ENCODE measurements around the gene BCL7A.

DNA sequence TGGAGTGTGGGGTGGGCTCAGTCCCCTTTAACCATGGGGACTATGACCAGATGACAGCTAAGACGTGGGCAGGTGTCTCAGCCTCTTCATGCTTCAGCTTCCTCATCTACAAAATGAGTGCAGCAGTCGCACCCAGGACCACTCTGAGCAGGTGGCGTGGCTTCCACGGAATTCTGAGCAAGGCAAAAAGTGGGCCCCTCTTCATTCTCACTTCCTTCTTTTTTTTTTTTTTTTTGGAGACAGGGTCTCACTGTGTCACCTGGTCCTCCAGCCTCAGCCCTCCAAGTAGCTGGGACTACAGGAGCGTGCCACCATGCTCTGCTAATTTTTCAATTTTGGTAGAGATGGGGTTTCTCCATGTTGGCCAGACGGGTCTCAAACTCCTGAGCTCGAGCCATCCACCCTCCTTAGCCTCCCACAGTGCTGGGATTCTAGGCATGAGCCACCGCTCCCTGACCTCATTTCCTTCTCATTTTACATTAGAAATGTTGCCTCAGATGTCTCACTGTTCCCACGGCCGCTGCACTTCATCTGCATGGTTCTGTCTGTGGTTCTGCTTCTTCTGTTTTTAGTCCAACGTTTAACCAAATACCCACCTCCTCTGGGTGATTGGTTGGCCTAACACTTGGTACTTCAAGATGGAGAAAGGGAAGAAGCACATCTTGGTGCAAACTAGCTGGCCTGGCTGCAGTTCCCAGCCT is 41.3 kb upstream of the BCL7A start:
- no peak for TF ChIP-seq POLR2AphosphoS5 (IDR thresholded peaks at IDR 0.05; ENCODE audit: low read depth)
- TF ChIP-seq EZH2 (IDR thresholded peaks at IDR 0.05; ENCODE audit: low read depth, unreplicated experiment), result no peak
- TF ChIP-seq, protein P1, sequence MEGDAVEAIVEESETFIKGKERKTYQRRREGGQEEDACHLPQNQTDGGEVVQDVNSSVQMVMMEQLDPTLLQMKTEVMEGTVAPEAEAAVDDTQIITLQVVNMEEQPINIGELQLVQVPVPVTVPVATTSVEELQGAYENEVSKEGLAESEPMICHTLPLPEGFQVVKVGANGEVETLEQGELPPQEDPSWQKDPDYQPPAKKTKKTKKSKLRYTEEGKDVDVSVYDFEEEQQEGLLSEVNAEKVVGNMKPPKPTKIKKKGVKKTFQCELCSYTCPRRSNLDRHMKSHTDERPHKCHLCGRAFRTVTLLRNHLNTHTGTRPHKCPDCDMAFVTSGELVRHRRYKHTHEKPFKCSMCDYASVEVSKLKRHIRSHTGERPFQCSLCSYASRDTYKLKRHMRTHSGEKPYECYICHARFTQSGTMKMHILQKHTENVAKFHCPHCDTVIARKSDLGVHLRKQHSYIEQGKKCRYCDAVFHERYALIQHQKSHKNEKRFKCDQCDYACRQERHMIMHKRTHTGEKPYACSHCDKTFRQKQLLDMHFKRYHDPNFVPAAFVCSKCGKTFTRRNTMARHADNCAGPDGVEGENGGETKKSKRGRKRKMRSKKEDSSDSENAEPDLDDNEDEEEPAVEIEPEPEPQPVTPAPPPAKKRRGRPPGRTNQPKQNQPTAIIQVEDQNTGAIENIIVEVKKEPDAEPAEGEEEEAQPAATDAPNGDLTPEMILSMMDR (conservative IDR thresholded peaks at IDR 0.05; ENCODE audit: low read depth in 2 of 2), result no peak
- TF ChIP-seq EZH2phosphoT487 (IDR thresholded peaks at IDR 0.05; ENCODE audit: unreplicated experiment), result no peak
- TF ChIP-seq ZNF114 (CRISPR knock-in tag; IDR thresholded peaks at IDR 0.05), result no peak
- TF ChIP-seq ZNF331 (CRISPR knock-in tag; IDR thresholded peaks at IDR 0.05; ENCODE audit: low read depth), result no peak
- TF ChIP-seq JUNB (IDR thresholded peaks at IDR 0.05; ENCODE audit: unreplicated experiment), result no peak
- TF ChIP-seq CREB1 (CRISPR knock-in tag; IDR thresholded peaks at IDR 0.05; ENCODE audit: low read depth), result no peak
- TF ChIP-seq REST (IDR thresholded peaks at IDR 0.05; ENCODE audit: unreplicated experiment), result no peak
- no peak for TF ChIP-seq NANOG (IDR thresholded peaks at IDR 0.05; ENCODE audit: borderline replicate concordance)
- TF ChIP-seq, protein P2, sequence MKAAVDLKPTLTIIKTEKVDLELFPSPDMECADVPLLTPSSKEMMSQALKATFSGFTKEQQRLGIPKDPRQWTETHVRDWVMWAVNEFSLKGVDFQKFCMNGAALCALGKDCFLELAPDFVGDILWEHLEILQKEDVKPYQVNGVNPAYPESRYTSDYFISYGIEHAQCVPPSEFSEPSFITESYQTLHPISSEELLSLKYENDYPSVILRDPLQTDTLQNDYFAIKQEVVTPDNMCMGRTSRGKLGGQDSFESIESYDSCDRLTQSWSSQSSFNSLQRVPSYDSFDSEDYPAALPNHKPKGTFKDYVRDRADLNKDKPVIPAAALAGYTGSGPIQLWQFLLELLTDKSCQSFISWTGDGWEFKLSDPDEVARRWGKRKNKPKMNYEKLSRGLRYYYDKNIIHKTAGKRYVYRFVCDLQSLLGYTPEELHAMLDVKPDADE (IDR thresholded peaks at IDR 0.05), result no peak
